ENCODE results near the gene GPX8. TPM values are rescaled to one million over a fixed set of nuclear protein-coding genes. Genes with fewer than 3 reads are reported as not detected.

The GPX8 gene, protein sequence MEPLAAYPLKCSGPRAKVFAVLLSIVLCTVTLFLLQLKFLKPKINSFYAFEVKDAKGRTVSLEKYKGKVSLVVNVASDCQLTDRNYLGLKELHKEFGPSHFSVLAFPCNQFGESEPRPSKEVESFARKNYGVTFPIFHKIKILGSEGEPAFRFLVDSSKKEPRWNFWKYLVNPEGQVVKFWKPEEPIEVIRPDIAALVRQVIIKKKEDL
- 0.20 and 1.2 TPM in 2 replicates for polyA plus RNA-seq
- polyA minus RNA-seq = 1.5 and 2.9 TPM in 2 replicates

DNA sequence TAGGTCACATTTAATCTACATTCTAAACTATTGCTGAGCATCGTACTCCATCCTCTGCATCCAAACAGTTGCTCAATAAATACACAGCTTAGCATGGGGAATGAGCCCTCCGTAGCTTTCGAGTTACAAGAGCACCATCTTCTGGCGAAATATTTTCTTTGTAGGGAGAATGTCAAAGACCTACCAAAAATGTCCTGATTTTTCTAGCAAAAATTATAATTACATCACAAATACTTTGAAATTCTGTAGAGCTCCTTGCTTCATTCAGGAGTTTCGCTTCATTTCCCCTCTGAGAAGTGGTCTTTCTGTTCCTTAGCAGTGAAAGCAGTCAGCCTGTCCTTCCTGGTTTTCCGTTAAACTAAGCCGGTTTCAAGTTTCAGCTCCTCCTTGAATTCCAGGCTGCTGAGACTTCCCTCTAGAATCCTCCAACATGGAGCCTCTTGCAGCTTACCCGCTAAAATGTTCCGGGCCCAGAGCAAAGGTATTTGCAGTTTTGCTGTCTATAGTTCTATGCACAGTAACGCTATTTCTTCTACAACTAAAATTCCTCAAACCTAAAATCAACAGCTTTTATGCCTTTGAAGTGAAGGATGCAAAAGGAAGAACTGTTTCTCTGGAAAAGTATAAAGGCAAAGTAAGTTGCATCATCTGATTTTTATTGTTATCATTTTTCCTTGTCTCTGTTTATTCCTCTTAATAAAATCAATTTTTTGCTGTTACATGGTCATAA, at the start of gene GPX8:
TSS of gene GPX8 (plus strand) at position 409 of the 730 bp plus-strand sequence. CDS start at position 431, 22 bp downstream.
- Histone ChIP-seq H3K4me3 (ENCODE audit: low read length) (no peak within 1 kb of the TSS), H3K9me3 (ENCODE audit: low read length) (no peaks in the 10 kb centered on the region), H3K36me3 (ENCODE audit: insufficient read depth, low read length) (no peaks in the 10 kb centered on the region), H3F3A (ENCODE audit: insufficient read depth, low read length, poor library complexity, severe bottlenecking) (no peaks in the 10 kb centered on the region), H4K20me1 (ENCODE audit: insufficient read depth) (no peaks in the 10 kb centered on the region), H3K27me3 (ENCODE audit: insufficient read depth, low read depth, low read length) (no peaks in the 10 kb centered on the region), H2AFZ (ENCODE audit: low read depth, low read length) (no peak within 1 kb of the TSS), H3K4me2 (ENCODE audit: low read length) (no peak within 1 kb of the TSS), H3K27ac (ENCODE audit: low read length) (no peak within 1 kb of the TSS), H3K9ac (ENCODE audit: low read length) (no peak within 1 kb of the TSS), H3K79me2 (replicated peaks; ENCODE audit: insufficient read depth, low read length) (peaks cover 4% of the 10 kb centered on the region), H3K9me2 (ENCODE audit: insufficient read depth, low read length) (no peaks in the 10 kb centered on the region)
- TF ChIP-seq TAF1 (IDR thresholded peaks at IDR 0.05; ENCODE audit: low read depth) (no peak), MXI1 (conservative IDR thresholded peaks at IDR 0.05; ENCODE audit: poor library complexity, severe bottlenecking) (no peak), EZH2 (IDR thresholded peaks at IDR 0.05; ENCODE audit: borderline replicate concordance, insufficient read depth, low read length, poor library complexity, severe bottlenecking) (no peak), EP300 (conservative IDR thresholded peaks at IDR 0.05; ENCODE audit: poor library complexity, severe bottlenecking) (no peak), RAD21 (conservative IDR thresholded peaks at IDR 0.05) (peak; percentile 70), SMC3 (conservative IDR thresholded peaks at IDR 0.05; ENCODE audit: poor library complexity) (peak; percentile 66), POLR2AphosphoS5 (IDR thresholded peaks at IDR 0.05) (no peak)
- TF ChIP-seq, protein P1, sequence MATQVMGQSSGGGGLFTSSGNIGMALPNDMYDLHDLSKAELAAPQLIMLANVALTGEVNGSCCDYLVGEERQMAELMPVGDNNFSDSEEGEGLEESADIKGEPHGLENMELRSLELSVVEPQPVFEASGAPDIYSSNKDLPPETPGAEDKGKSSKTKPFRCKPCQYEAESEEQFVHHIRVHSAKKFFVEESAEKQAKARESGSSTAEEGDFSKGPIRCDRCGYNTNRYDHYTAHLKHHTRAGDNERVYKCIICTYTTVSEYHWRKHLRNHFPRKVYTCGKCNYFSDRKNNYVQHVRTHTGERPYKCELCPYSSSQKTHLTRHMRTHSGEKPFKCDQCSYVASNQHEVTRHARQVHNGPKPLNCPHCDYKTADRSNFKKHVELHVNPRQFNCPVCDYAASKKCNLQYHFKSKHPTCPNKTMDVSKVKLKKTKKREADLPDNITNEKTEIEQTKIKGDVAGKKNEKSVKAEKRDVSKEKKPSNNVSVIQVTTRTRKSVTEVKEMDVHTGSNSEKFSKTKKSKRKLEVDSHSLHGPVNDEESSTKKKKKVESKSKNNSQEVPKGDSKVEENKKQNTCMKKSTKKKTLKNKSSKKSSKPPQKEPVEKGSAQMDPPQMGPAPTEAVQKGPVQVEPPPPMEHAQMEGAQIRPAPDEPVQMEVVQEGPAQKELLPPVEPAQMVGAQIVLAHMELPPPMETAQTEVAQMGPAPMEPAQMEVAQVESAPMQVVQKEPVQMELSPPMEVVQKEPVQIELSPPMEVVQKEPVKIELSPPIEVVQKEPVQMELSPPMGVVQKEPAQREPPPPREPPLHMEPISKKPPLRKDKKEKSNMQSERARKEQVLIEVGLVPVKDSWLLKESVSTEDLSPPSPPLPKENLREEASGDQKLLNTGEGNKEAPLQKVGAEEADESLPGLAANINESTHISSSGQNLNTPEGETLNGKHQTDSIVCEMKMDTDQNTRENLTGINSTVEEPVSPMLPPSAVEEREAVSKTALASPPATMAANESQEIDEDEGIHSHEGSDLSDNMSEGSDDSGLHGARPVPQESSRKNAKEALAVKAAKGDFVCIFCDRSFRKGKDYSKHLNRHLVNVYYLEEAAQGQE (IDR thresholded peaks at IDR 0.05; ENCODE audit: borderline replicate concordance) = no peak
- TF ChIP-seq, protein P2, sequence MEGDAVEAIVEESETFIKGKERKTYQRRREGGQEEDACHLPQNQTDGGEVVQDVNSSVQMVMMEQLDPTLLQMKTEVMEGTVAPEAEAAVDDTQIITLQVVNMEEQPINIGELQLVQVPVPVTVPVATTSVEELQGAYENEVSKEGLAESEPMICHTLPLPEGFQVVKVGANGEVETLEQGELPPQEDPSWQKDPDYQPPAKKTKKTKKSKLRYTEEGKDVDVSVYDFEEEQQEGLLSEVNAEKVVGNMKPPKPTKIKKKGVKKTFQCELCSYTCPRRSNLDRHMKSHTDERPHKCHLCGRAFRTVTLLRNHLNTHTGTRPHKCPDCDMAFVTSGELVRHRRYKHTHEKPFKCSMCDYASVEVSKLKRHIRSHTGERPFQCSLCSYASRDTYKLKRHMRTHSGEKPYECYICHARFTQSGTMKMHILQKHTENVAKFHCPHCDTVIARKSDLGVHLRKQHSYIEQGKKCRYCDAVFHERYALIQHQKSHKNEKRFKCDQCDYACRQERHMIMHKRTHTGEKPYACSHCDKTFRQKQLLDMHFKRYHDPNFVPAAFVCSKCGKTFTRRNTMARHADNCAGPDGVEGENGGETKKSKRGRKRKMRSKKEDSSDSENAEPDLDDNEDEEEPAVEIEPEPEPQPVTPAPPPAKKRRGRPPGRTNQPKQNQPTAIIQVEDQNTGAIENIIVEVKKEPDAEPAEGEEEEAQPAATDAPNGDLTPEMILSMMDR (IDR thresholded peaks at IDR 0.05; ENCODE audit: poor library complexity, severe bottlenecking) = peak; percentile 71

DNA sequence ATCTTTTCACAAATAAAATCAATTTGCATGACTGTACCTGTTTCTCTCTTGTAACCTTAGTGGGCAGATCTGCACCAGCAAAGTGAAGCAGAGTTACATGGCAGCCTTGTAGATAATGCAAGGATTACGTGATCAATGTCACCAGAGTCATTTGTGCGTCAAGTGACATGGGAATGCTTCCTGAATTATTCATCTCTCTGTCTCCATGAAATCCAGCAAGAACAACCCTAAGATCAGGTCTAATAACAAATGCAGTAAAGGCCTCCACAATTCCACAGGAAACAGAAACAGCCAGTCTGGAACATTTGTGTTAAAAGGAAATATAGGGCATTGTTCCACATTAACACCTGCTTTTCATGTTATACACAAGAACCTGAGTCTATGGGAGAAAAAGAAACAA, 49.8 kb upstream of the GPX8 start:
- no peaks in the 10 kb centered on the region for H3K36me3 ChIP-seq (ENCODE audit: insufficient read depth, low read length)
- H3K27me3 ChIP-seq (ENCODE audit: insufficient read depth, low read depth, low read length) = no peaks in the 10 kb centered on the region
- peaks cover 5% of the 10 kb centered on the region for H3F3A ChIP-seq (ENCODE audit: insufficient read depth, low read length, poor library complexity, severe bottlenecking)
- peak overlapping the region; percentile 99 for H3K27ac ChIP-seq (ENCODE audit: low read length)
- TF ChIP-seq, protein P1 (IDR thresholded peaks at IDR 0.05; ENCODE audit: borderline replicate concordance) = peak; percentile 84
- TF ChIP-seq, protein P2 (IDR thresholded peaks at IDR 0.05; ENCODE audit: poor library complexity, severe bottlenecking) = peak; percentile 16
- TF ChIP-seq EP300 (conservative IDR thresholded peaks at IDR 0.05; ENCODE audit: poor library complexity, severe bottlenecking) (peak; percentile 94), POLR2AphosphoS5 (IDR thresholded peaks at IDR 0.05) (peak; percentile 85), RAD21 (conservative IDR thresholded peaks at IDR 0.05) (peak; percentile 39), MXI1 (conservative IDR thresholded peaks at IDR 0.05; ENCODE audit: poor library complexity, severe bottlenecking) (no peak), EZH2 (IDR thresholded peaks at IDR 0.05; ENCODE audit: borderline replicate concordance, insufficient read depth, low read length, poor library complexity, severe bottlenecking) (no peak), TAF1 (IDR thresholded peaks at IDR 0.05; ENCODE audit: low read depth) (no peak), SMC3 (conservative IDR thresholded peaks at IDR 0.05; ENCODE audit: poor library complexity) (peak; percentile 35)
- peak overlapping the region; percentile 41 for H3K4me3 ChIP-seq (ENCODE audit: low read length)
- H3K9me2 ChIP-seq (ENCODE audit: insufficient read depth, low read length) = no peaks in the 10 kb centered on the region
- peak overlapping the region; percentile 71 for H3K4me2 ChIP-seq (ENCODE audit: low read length)
- H2AFZ ChIP-seq (ENCODE audit: low read depth, low read length) = peak overlapping the region; percentile 60
- no peaks in the 10 kb centered on the region for H3K79me2 ChIP-seq (replicated peaks; ENCODE audit: insufficient read depth, low read length)
- no peaks in the 10 kb centered on the region for H4K20me1 ChIP-seq (ENCODE audit: insufficient read depth)
- H3K9me3 ChIP-seq (ENCODE audit: low read length) = no peaks in the 10 kb centered on the region
- H3K9ac ChIP-seq (ENCODE audit: low read length) = peak overlapping the region; percentile 63
